Esophagus muscularis mucosa (tissue), 4 donors: ENCODE results near the gene CCDC91. TPM values are rescaled to one million over a fixed set of nuclear protein-coding genes. Genes with fewer than 3 reads are reported as not detected.

Source experiments
- DNase-seq: peaks from one replicate; pipeline ENCODE4 v3.0.0-alpha.2; 2017; ENCODE audit errors: extremely low spot score
- H3K27ac ChIP-seq, 4 donors: fragments of 200-600 bp; sonication (generic); replicated peaks in 1 of 4; 1 replicate in 3 of 4; 2 replicates in 1 of 4; pipeline ENCODE4 v1.5.1; 2016 to 2019; ENCODE audit warnings: mild to moderate bottlenecking in 1 of 4
- H3K27me3 ChIP-seq, 4 donors: fragments of 200-600 bp; sonication (generic); one replicate each; pipeline versions ENCODE4 v1.5.1 to v1.6.0; 2016 to 2019
- H3K36me3 ChIP-seq, 4 donors: fragments of 200-600 bp; sonication (generic); one replicate each; pipeline ENCODE4 v1.5.1; 2016 to 2019
- H3K4me1 ChIP-seq, 4 donors: fragments of 200-600 bp; sonication (generic); one replicate each; pipeline ENCODE4 v1.5.1; 2016 to 2019
- H3K4me3 ChIP-seq, 4 donors: fragments of 200-600 bp; sonication (generic); 1 replicate in 2 of 4; 2 replicates in 2 of 4; pipeline ENCODE4 v1.5.1; 2016 to 2019; ENCODE audit warnings: mild to moderate bottlenecking in 4 of 4, moderate library complexity in 1 of 4
- H3K9me3 ChIP-seq, 4 donors: fragments of 200-600 bp; sonication (generic); 1 replicate in 3 of 4; 2 replicates in 1 of 4; pipeline ENCODE4 v1.5.1; 2016 to 2019
- CTCF ChIP-seq, 3 experiments: fragments of 200-600 bp in 2 of 3; fragments of 450-650 bp in 1 of 3; sonication (generic) in 2 of 3; IDR thresholded peaks; one replicate each; pipeline ENCODE4 v1.5.1; 2017 to 2019; ENCODE audit warnings: antibody characterized with exemption in 3 of 3, mild to moderate bottlenecking in 2 of 3, moderate library complexity in 1 of 3
- EP300 ChIP-seq: sonication (generic); formaldehyde crosslinking; IDR thresholded peaks from one replicate; pipeline ENCODE4 v1.6.1; 2017; ENCODE audit warnings: antibody characterized with exemption
- POLR2A ChIP-seq: fragments of 450-650 bp; IDR thresholded peaks from one replicate; pipeline ENCODE4 v1.6.1; 2017; ENCODE audit warnings: antibody characterized with exemption, moderate library complexity, mild to moderate bottlenecking, low read depth
- POLR2AphosphoS5 ChIP-seq, 2 donors: sonication (generic); formaldehyde crosslinking; IDR thresholded peaks; one replicate each; pipeline ENCODE4 v1.6.1; 2017; ENCODE audit warnings: antibody characterized with exemption in 2 of 2
- WGBS: methylation state at CpG from one replicate; pipeline ENCODE4 v1.1.5; 2018; 5-methylcytosine and 5-hydroxymethylcytosine counted together
- intact Hi-C: fragments of 100-400 bp; cut with DNase I; formaldehyde crosslinking; loops from one replicate; pipeline ENCODE4 v1.15.1; 2023
- total RNA-seq, 4 donors: library from RNA; depleted of rRNA; stranded (reverse); fragments of >200 nt; gene quantifications; one replicate each; pipeline versions ENCODE4 v1.1.0 to v1.2.1, GENCODE V29; 2016

The CCDC91 gene
- total RNA-seq, 4 donors from 2014 or later = 51.1 to 76.4 (median 59.0) TPM

GRCh38 chr12:28442101-28442500 is 251.8 kb downstream of the CCDC91 start:
- Histone ChIP-seq H3K27ac (no peak overlapping the region), H3K4me1 (no peaks in the 10 kb centered on the region), H3K9me3 (no peaks in the 10 kb centered on the region), H3K36me3 (no peaks in the 10 kb centered on the region), H3K4me3 (no peak overlapping the region), H3K27me3 (no peaks in the 10 kb centered on the region)
- TF ChIP-seq POLR2A = no peak
- no peak for TF ChIP-seq EP300
- TF ChIP-seq CTCF (IDR thresholded peaks at IDR 0.05) = no peak
- no peak for TF ChIP-seq POLR2AphosphoS5 (IDR thresholded peaks at IDR 0.05)
- WGBS = 84% methylated on average over 4 of the region's 4 CpGs
- DNase-seq = no peak
- intact Hi-C loops = no loop called here

- TF ChIP-seq CTCF (IDR thresholded peaks at IDR 0.05) = no peak
- no peak for TF ChIP-seq POLR2AphosphoS5 (IDR thresholded peaks at IDR 0.05)
- no peak for TF ChIP-seq POLR2A
- no peak for TF ChIP-seq EP300
- Histone ChIP-seq H3K4me3 (no peak overlapping the region), H3K36me3 (no peaks in the 10 kb centered on the region), H3K27ac (no peak overlapping the region), H3K9me3 (no peaks in the 10 kb centered on the region), H3K27me3 (no peaks in the 10 kb centered on the region), H3K4me1 (no peaks in the 10 kb centered on the region)
- no peak for DNase-seq
- intact Hi-C loops = no loop called here
These were observed 253.1 kb downstream of the CCDC91 start for GRCh38 chr12:28443337-28443736.

- H3K27ac ChIP-seq = no peak overlapping the region
- H3K4me1 ChIP-seq = no peaks in the 10 kb centered on the region
- H3K9me3 ChIP-seq = no peaks in the 10 kb centered on the region
- no peak for DNase-seq
- TF ChIP-seq CTCF (IDR thresholded peaks at IDR 0.05) = no peak
- intact Hi-C loops = no loop called here
- H3K27me3 ChIP-seq = no peaks in the 10 kb centered on the region
- H3K4me3 ChIP-seq = no peak overlapping the region
- H3K36me3 ChIP-seq = no peaks in the 10 kb centered on the region
These were observed 255.8 kb downstream of the CCDC91 start for GRCh38 chr12:28446031-28446430.

- intact Hi-C loops = no loop called here
- Histone ChIP-seq H3K4me3 (no peak overlapping the region), H3K27me3 (no peaks in the 10 kb centered on the region), H3K36me3 (peaks cover 0 to 2% (median 0%) of the 10 kb centered on the region in 4 donors), H3K4me1 (peaks cover 0 to 5% (median 2%) of the 10 kb centered on the region in 4 donors), H3K27ac (no peak overlapping the region), H3K9me3 (no peaks in the 10 kb centered on the region)
- TF ChIP-seq POLR2A (no peak), EP300 (no peak), CTCF (IDR thresholded peaks at IDR 0.05) (no peak), POLR2AphosphoS5 (IDR thresholded peaks at IDR 0.05) (no peak)
- no peak for DNase-seq
- WGBS = 93% methylated on average over 4 of the region's 4 CpGs
These were observed 263.4 kb downstream of the CCDC91 start for GRCh38 chr12:28453686-28454085.

- Histone ChIP-seq H3K36me3 (peaks cover 0 to 2% (median 0%) of the 10 kb centered on the region in 4 donors), H3K4me1 (peaks cover 0 to 14% (median 3%) of the 10 kb centered on the region in 4 donors), H3K27me3 (no peaks in the 10 kb centered on the region), H3K27ac (no peak overlapping the region), H3K9me3 (no peaks in the 10 kb centered on the region), H3K4me3 (no peak overlapping the region)
- intact Hi-C loops = no loop called here
- no peak for TF ChIP-seq EP300
- TF ChIP-seq CTCF (IDR thresholded peaks at IDR 0.05) = no peak
- no peak for TF ChIP-seq POLR2AphosphoS5 (IDR thresholded peaks at IDR 0.05)
- no peak for TF ChIP-seq POLR2A
- DNase-seq = no peak
- WGBS = 80% methylated on average over 5 of the region's 5 CpGs
These were observed 266.9 kb downstream of the CCDC91 start for GRCh38 chr12:28456934-28457710.
